HG03097 (cell line): ENCODE data around the gene CRADD.

Source experiments
- ATAC-seq: cut with Tn5 transposase; IDR thresholded peaks from one replicate; pipeline ENCODE4 v1.9.1; 2021; ENCODE audit not compliant: unreplicated experiment, low FRiP score

The CRADD gene

DNA sequence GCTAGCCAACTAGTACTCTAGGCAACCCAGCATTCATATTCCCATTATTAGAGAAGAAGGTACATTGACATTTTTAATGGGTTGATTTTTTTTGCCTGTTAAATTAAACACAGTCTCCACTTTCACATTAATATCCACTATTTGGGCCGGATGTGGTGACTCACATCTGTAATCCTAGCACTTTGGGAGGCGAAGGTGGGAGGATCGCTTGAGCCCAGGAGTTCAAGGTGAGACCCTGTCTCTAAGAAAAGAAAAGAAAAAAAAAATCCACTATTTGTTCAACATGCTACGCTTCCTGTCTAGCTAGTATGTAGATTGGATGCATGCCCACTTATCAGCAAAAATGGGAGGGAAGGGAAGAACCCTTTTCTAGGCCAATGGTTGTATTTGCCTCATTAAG is 7.1 kb upstream of the CRADD start:
- no peak for ATAC-seq

DNA sequence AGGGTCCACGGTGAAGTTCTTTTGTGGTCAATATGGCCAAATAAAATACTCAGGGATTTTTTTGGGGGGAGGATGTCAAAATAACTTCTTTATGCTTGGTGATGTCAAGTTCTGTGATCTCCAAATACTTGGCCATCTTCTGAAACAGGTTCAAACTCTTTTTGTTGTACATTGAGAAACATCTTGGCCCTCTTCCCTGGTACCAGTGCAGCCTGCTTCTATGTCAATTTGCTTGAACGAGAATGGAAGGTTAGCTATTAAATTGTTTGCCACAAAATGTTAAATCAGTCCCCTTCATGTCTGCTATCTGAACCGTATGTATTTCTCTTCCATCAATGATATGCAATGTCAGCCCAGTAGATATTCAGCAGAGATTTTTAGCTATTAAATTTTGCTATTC is 6.1 kb upstream of the CRADD start:
- ATAC-seq = no peak

DNA sequence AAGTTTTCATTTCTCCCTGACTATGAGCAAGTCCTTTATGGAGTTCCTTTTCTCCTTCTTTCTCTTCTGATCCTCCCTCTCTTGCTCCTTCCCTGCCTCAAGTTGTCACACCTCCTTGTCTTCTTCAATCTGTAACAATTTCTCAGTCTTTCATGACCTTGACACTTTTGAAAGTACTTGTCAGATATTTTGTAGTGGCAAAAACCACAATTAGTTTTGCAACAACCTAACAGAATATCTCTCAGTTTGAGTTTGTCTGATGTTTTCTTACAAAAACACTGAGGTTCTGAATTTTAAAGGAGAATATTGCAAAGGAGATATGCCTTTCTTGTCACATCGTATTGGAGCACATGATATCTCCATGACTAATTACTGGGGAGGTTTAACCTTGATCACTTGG is 4.1 kb upstream of the CRADD start:
- no peak for ATAC-seq

DNA sequence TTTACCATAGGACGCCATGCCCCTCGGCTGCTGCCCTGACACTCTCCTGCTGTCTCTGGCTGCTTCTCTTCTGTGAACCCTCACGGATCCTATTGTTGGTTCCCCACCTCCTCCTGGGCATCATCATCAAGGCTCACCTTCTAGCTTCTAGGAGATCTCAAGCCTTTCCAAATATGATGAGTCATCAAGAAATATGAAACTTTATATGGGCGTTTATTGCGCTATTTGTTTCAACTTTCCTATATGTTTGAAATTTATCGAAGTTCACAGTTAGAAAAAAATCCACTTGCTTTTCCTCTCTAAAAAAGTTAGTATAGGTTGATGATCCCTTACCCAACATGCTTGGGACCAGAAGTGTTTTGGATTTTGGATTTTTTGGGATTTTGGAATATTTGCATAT is 2.8 kb upstream of the CRADD start:
- no peak for ATAC-seq

DNA sequence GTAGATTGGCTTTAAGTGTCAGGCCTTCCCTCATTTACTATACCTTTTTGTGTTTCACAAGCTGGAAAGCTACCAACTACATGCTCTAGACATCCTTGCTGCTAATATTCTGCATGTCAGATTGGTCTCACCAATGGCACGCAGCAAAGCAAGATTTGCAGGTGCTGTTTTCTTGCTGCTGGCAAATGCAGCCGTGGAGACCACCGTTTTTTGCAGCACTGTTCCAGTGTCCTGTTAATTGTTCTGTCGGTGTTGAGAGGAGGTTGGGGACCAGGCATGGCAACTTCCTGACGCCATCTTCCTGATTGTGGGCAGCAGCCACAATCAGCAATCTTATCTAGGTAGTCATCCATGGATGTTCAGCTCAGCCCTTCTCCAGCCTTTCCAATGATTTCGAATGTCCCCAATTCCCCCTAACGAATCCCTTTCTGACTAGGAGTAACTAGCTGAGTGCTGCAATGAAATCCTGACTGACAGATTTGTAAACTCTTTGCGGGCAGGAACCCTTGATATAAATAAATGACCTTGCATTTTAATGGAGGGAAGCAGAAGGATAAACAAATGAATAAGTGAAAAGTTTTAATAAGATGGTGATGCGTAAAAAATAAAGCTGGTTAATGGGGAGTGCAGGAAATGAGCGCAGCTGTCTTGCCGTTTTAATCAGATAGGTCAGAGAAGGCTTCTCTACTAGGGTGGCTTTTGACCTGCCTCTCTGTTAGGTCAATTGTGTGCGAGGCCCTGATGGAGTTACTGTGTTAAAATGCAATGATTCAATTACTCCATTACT is 574 bp upstream of the CRADD start:
- ATAC-seq = no peak

DNA sequence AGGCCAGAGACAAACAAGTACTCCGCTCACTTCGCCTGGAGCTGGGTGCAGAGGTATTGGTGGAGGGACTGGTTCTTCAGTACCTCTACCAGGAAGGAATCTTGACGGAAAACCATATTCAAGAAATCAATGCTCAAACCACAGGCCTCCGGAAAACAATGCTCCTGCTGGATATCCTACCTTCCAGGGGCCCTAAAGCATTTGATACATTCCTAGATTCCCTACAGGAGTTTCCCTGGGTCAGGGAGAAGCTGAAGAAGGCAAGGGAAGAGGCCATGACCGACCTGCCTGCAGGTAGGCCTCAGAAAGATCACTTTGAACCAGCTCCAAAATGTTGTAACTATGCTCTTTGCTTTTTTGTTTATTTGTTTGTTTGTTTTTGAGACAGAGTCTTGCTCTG is 1.6 kb downstream of the CRADD start:
- no peak for ATAC-seq

DNA sequence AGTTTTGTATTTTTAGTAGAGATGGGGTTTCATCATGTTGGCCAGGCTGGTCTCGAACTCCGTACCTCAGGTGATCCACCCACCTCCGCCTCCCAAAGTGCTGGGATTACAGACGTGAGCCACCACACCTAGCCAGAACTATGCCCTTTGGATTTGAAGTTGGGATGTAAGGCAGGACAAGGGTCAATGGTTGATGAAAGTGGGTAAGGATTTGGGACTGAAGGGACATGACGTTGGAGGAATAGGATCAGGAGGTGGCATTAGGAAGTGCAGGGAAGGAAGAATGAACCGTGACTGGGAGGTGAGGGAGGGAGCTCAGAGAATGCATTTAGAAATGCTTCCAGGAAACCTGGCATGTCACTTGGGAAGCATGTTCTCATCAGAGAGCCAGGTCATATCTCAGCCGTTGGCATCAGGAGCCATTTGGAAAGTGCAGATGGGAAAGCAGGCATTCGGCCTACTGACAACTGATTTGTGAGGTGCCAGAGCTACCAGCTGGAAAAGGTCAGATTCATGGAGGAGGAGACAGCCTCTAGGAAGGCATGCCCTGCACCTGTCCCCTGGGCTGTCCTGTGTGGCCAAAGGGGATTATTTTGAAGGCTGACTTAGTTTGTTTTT is 2.2 kb downstream of the CRADD start:
- ATAC-seq = no peak

DNA sequence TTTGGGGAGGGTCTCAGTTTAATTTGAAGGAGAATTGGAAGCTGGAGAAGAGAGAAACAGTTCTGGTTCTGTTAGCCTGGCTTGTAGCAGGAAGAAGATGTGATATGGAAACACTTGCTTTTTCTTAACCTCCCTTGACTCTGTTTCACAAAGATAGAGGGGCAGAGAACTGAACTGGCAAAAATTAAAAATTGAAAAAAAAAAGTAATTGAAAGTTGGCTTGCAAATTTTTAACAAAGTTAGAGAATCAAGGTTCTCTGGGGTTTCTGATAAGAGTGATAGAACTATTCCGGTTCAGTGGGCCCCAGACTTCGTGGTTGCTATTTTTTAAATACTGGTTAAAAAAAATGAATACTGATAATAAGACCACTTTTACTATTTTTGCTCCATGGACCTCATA is 2.8 kb downstream of the CRADD start:
- no peak for ATAC-seq

DNA sequence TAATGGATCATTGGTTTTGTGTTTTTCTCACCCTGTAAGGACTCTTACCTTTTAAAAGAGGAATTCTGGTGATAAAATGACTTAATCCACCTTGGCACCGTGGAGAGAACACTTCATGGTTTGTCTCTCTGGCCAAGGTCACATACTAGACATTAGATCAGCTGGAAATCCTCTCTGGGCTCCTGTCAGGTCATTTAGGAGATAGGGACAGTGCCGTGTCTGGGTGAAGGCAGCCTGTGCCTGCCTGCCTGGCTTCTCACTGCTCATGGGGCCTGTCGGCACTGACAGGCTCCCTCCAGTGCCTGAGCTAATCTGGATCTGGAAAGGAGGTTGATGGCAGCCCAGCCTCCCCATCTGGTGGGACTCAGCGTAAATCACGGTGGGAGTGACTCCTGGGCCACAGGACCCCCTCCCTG is 5.7 kb downstream of the CRADD start:
- no peak for ATAC-seq

DNA sequence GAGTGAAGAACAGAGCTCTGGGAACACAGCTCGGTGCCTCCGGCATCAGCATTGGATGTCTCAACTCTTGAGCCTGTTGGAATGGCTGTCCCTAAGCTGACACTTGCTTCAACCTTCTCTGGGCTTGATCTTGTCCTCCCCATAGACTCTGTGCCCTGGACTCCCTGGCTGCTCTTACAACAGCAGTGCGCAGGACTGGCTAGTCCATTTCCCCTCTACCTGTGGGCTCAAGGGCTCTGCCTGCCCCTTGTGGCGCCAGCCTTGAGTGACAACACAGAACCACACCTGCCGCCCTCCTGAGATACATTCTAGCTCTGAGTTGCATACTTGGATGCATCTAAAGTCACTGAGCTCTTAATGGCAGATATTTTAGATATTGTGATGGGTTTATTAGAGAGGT is 6.2 kb downstream of the CRADD start:
- ATAC-seq = no peak

DNA sequence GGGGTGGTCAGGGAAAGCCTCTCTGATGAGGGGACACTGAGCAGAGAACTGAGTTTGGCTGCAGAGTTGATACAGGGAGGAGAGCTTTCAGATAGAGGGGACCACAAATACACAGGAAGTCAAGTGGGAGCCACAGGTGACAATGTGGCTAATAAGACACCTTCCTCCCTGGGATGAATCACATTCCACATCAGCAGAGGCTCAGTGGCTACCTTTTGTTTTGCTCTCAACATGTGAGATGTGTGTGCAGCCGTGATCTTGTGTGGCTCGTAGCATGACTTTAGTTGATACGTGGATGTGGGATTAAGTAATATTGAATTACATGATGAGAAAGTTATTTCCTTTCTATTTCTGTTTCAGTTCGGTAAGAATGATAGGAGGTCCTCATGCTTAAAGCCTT is 7.5 kb downstream of the CRADD start:
- ATAC-seq = no peak

DNA sequence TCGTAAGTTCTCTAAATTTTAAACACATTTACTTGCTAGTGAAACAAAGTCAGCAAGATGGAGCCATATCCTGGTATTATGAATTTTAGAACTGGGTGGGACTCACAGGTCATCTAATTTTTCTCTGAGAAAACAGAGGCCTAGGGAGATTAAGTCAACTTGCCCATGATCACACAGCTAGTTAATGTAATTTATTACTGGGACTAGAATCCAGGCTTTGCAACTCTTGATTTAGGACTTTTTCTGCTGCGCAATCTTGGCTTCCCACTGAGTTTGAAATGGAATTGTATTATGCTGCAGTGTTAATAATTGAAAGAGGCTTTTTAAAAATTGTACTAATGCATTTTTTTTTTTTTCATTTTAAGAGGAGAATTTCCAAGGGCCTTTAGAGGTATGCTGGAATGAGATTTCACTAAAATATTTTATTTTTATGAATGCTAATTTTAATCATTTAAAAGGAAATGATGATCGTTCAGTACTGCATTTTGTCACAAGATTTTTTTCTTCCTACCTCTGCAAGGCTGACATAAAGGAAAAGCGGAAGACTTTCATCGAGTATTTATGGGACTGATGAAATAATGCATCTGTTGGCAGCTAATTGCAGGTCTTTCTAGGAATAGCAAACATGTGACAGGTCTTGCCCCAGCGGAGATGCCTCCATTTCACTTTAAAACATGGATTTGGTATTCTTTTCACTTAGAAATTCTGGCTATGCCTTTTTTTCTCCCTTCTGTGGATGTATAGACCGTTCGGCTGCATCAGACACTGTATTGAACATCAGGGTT is 9.6 kb downstream of the CRADD start:
- ATAC-seq = no peak

DNA sequence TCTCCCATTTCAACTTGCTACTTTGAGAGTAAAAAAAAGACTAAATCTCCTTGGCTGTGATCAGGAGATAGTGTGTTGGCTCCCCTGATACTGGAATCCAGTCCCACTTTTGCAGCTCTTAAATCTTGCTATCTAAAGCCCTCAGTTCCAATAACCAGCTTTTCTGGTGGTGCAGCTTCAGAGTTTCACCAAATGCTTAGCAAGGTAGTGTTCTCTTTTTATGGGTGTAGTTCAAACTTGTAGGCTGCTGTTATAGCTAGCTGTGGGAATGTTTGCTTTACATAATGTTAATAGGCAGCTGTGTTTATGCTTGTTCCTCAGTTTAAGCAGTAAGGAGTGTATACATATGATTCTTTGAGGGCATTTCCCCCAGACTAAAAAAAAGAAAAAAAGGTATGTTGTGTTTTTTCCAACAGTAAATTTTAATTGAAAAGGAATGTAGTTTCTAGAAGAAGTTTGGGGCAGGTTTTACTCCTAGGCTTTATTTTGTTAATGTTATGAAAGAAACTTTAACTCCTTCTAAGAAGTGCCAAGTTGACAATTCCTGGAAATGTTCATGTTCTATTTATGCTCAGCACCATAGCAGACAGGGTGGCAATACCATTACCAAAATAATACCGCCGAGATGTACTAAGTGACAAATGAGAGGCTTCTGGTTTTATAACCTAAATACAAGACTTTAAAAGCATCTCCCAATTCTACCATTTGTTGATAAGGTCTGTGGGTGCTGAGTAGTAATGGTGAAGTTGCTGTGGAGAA is 12.1 kb downstream of the CRADD start:
- no peak for ATAC-seq

DNA sequence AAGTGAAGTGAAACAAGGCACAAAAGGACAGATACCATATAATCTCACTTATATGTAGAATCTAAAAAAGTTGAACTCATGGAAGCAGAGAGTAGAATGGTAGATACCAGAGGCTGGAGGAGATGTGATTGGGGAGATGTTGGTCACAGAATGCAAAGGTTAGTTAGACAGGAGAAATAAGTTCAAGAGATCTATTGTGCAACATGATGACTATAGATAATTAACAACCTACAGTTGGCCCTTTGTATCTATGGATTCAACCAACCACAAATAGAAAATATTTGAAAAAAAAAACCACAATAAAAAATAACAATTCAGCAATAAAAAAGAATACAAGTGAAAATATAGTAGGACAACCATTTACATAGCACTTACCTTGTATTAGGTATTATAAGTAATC is 19.3 kb downstream of the CRADD start:
- no peak for ATAC-seq

DNA sequence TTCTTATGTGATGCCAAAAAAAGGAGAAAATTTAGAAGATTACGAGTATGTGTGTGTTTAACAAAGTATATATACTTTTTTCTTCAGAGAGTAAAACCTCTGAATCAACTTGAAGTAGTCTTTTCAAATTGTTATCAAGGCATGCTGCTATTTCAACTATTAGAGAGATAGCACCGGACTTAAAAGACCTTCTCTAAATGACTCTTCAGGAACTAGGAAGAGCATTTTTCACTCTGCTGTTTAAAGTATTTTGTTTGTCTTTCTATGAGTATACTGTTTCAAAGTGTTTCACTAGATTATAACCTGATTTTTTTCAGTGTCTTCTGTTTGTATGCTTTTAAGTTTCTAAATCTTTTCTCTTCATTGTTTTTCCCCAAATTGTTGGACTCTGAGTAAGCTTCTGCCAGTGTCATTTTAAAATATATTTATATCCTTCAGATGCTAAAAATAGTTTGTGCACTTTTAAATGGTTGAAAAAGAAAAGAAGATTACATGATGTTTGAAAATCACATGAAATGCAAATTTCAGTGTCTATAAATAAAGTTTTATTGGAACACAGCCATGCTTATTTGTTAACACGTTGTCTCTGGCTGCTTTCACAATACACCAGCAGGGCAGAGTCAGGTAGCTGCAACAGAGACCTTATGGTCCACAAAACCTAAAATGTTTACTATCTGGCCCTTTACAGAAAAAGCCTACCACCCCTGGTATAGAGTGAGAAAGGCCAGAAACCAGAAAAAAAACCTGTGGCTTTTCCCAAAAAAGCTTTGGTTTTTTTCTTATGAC is 21.3 kb downstream of the CRADD start:
- ATAC-seq = no peak

DNA sequence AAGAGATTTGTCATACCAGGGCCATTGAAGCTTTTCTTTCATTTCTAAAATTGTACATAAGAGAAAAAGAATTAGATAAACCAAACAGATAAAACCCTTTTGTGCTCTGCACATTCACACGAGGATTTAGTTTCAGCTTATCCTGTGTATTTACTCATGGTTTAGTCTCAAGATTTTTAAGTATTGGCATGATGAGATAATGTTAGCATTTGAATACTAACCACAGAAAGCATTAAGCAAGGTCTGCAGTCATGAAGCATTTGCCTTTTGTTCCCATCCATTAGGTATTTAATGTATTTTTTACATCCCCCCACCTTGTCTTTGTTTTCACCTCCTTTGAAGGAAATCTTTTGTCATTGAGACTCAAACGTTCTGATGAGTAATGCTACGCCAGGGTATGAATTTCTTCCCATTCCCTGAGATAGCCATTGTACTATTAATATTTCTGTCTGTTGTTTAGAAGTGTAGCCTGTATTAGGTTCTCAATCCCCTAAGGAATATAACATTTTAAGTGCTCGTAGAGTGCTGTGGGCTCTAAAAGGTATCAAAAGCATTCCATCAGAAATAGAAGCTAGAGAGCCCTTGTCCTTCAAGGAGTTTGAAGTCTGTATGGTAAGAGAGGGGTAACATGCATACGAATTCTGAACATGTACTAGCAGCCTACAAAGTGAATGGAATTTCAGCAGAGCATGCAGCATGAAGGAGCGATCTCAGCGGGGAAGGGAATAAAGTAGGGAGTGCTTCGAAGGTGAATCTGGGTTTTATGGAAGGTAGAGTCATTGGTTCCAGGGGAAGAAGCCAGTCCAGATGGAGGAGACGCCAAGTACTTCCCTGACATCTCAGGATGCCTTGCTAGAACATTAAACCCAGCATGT is 22.3 kb downstream of the CRADD start:
- ATAC-seq = no peak

DNA sequence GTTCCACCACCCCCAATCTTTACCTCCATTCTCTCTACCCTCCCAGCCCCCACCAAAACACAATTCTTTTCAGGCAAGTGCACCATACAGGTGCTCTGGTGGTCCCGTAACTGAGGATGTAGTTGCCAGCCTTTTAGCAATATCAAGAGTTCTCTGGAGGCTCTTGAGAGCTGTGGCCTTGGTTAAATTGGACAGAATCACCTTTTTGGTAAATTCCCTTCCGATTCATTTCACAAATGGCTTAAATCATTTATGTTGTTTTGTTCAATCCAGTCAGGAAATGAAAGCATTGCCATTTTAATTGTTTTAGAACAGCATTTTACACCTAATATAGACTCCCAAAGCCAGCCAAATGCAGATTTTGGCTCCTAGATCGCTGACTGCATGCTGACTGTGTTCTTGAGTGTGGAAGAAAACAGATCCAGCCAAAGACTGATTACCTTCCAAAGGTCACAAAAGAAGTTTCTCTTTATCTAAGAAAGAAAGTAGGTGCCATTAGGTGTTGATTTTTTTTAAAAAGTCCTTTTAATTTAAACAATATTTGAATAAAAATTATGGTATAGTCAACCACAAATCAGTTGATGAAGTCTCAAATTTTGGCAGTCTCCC is 25.6 kb downstream of the CRADD start:
- ATAC-seq = no peak

DNA sequence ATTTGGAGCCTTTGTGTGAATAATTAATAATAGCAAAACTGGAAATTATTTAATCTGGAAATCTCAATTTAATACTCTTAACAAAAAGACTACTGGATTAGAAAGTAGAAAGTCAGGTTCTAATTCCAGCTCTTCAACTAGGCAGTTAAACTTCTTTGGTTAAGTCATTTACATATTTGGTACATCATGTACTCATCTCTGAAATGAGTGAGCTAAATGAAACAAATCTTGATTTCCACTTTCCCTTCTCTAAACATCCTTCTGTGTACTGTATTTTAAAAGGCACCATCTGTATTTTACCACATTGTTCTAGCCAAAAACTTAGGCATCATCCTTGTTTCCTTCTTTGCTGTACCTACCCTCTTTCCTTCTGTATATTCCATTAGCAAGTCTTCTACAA is 26.9 kb downstream of the CRADD start:
- no peak for ATAC-seq

DNA sequence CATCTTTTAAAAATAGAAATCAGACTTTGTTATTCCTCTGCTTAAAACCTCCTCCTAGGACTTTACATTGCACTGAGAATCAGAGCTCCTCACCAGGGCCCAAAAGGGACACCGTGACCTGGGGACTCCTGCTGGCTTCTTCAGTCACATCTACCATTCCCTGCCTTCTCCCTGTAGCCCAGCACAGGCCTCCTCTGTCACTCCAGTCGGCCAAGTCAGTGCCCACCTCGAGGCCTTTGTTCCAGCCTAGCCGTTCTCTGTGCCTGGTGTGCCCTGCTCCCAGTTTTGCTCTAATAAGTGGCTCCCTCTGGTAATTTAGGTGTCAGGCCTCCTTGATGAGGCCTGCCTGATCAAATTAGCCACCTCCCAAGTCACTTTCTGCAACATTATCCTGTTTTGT is 27.4 kb downstream of the CRADD start:
- ATAC-seq = no peak
